HG02642 (cell line): Measurements from ENCODE around the gene LAMA4.
A peak's percentile ranks its signal among the peaks of the same experiment; 100 is the strongest.

Experiments used
- ATAC-seq: cut with Tn5 transposase; IDR thresholded peaks from one replicate; pipeline ENCODE4 v1.9.1; 2021; ENCODE audit warnings: mild to moderate bottlenecking; ENCODE audit not compliant: unreplicated experiment, poor library complexity

LAMA4 gene

GRCh38 chr6:112253841-112254816, at the start of gene LAMA4:
TSS of gene LAMA4 (minus strand) at chr6:112254567. CDS start at chr6:112254150, 417 bp downstream.
- no peak for ATAC-seq

GRCh38 chr6:112302142-112302705, 47.9 kb upstream of the LAMA4 start:
- no peak for ATAC-seq

GRCh38 chr6:112300896-112301295, 46.5 kb upstream of the LAMA4 start:
- ATAC-seq = no peak

GRCh38 chr6:112298816-112299281, 44.5 kb upstream of the LAMA4 start:
- ATAC-seq = no peak

- no peak for ATAC-seq
Observed at GRCh38 chr6:112298021-112298745, 43.8 kb upstream of the LAMA4 start.

GRCh38 chr6:112296694-112297093, 42.3 kb upstream of the LAMA4 start:
- no peak for ATAC-seq

- peak; percentile 80 for ATAC-seq
Observed at GRCh38 chr6:112296122-112296521, 41.8 kb upstream of the LAMA4 start.

- no peak for ATAC-seq
Observed at GRCh38 chr6:112291161-112291762, 36.9 kb upstream of the LAMA4 start.

GRCh38 chr6:112289038-112289566, 34.7 kb upstream of the LAMA4 start:
- ATAC-seq = no peak

GRCh38 chr6:112288475-112288874, 34.1 kb upstream of the LAMA4 start:
- ATAC-seq = no peak

GRCh38 chr6:112287577-112288225, 33.3 kb upstream of the LAMA4 start:
- ATAC-seq = no peak

- ATAC-seq = no peak
Observed at GRCh38 chr6:112286500-112287144, 32.3 kb upstream of the LAMA4 start.

GRCh38 chr6:112286010-112286409, 31.6 kb upstream of the LAMA4 start:
- ATAC-seq = peak; percentile 80

- no peak for ATAC-seq
Observed at GRCh38 chr6:112284603-112285002, 30.2 kb upstream of the LAMA4 start.

- ATAC-seq = no peak
Observed at GRCh38 chr6:112283621-112284020, 29.3 kb upstream of the LAMA4 start.

GRCh38 chr6:112281821-112282615, 27.7 kb upstream of the LAMA4 start:
- ATAC-seq = no peak

- no peak for ATAC-seq
Observed at GRCh38 chr6:112279031-112279935, 24.9 kb upstream of the LAMA4 start.
